ENCODE measurements around the gene ATG16L2. TPM values are rescaled to one million over a fixed set of nuclear protein-coding genes. Genes with fewer than 3 reads are reported as not detected.
A peak's percentile ranks its signal among the peaks of the same experiment; 100 is the strongest.

ATG16L2 gene
- total RNA-seq, 4 donors from 2014 or later = 22.1 to 45.1 (median 40.6) TPM

GRCh38 chr11:72817966-72818365, 3.8 kb downstream of the ATG16L2 start:
- Histone ChIP-seq H3K9me3 (no peaks in the 10 kb centered on the region), H3K27me3 (no peaks in the 10 kb centered on the region), H3K36me3 (no peaks in the 10 kb centered on the region), H3K4me3 (replicated peaks in 1 of 3) (no peak overlapping the region), H3K4me1 (peaks cover 25 to 31% of the 10 kb centered on the region in 2 donors), H3K27ac (no peak overlapping the region)
- TF ChIP-seq CTCF (IDR thresholded peaks at IDR 0.05) = no peak
- WGBS, 2 donors = 97 to 99% methylated on average over 4 of the region's 4 CpGs
- intact Hi-C loops (cut with DNase I) = no loop called here
- no peak for DNase-seq

GRCh38 chr11:72818971-72819370, 4.8 kb downstream of the ATG16L2 start:
- Histone ChIP-seq H3K4me3 (replicated peaks in 1 of 3) (no peak overlapping the region), H3K4me1 (peaks cover 17 to 29% of the 10 kb centered on the region in 2 donors), H3K27ac (no peak overlapping the region), H3K36me3 (no peaks in the 10 kb centered on the region), H3K9me3 (no peaks in the 10 kb centered on the region), H3K27me3 (no peaks in the 10 kb centered on the region)
- whole genome bisulfite sequencing, 2 donors = 82 to 87% methylated on average over 4 of the region's 4 CpGs
- TF ChIP-seq CTCF (IDR thresholded peaks at IDR 0.05) (no peak), POLR2A (IDR thresholded peaks at IDR 0.05) (no peak)
- DNase-seq = no peak
- intact Hi-C loops (cut with DNase I) = no loop called here

GRCh38 chr11:72820439-72821139, 6.4 kb downstream of the ATG16L2 start:
- no peaks in the 10 kb centered on the region for H3K36me3 ChIP-seq
- no peak overlapping the region for H3K4me3 ChIP-seq (replicated peaks in 1 of 3)
- no peaks in the 10 kb centered on the region for H3K9me3 ChIP-seq
- H3K27ac ChIP-seq = no peak overlapping the region
- no peaks in the 10 kb centered on the region for H3K27me3 ChIP-seq
- intact Hi-C loops (cut with DNase I) = no loop called here
- no peak for DNase-seq
- 94 to 99% methylated on average over 12 to 15 of the region's 15 CpGs for WGBS, 2 donors
- peaks cover 9 to 22% of the 10 kb centered on the region in 2 donors for H3K4me1 ChIP-seq
- TF ChIP-seq CTCF (IDR thresholded peaks at IDR 0.05) (no peak), POLR2A (IDR thresholded peaks at IDR 0.05) (no peak)

- 61 to 83% methylated on average over 14 to 25 of the region's 50 CpGs for WGBS, 2 donors
- intact Hi-C loops (cut with DNase I) = no loop called here
Measured at GRCh38 chr11:72821221-72821919, 7.2 kb downstream of the ATG16L2 start.

More at GRCh38 chr11:72821221-72821919, 7.2 kb downstream of the ATG16L2 start:
- no peaks in the 10 kb centered on the region for H3K27me3 ChIP-seq
- no peaks in the 10 kb centered on the region for H3K9me3 ChIP-seq
- H3K4me1 ChIP-seq = peaks cover 7 to 18% of the 10 kb centered on the region in 2 donors
- H3K4me3 ChIP-seq (replicated peaks in 1 of 3) = peak overlapping the region in 2 of 3 donors; percentile 21 to 48
- peak overlapping the region; percentile 13 to 76 (median 48) for H3K27ac ChIP-seq
- TF ChIP-seq CTCF (IDR thresholded peaks at IDR 0.05) = no peak
- TF ChIP-seq POLR2A (IDR thresholded peaks at IDR 0.05) = no peak
- DNase-seq = peak in 1 of 2 donors; percentile 35
- H3K36me3 ChIP-seq = no peaks in the 10 kb centered on the region

Data from thyroid gland (tissue), 4 donors.